ENCODE measurements around the gene MECP2.

MECP2 gene

DNA sequence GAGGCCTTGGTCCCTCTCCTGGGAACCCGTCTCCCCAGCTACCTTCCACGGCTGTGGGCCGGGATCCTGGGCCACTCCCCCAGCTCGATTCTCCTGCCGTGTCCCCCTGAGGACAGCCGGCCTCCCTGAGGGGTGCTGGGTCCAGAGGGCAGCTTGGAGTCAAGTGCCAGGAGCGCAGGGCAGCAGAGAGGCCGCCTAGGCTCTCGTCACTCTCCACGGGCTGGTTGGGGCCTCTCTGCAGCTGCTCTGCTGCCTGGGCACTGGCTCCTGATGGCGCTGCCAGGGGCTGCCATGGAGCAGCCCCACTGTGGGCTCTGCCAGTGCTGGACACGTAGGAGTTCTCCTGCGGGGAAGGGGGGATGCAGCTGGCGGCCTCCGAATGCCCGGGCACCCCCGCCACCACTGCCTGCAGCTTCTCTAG is 84.5 kb downstream of the MECP2 start:
- no peak overlapping the region for H3K4me3 ChIP-seq (IDR thresholded peaks at IDR 0.05; ENCODE audit: insufficient read depth, low read depth, low read length)
- H3K9ac ChIP-seq, result no peak overlapping the region
- 0 out of 2 replicates have a peak, but pooled peaks cover 5% of the 10 kb centered on the region for H3K36me3 ChIP-seq (ENCODE audit: insufficient read depth)
- H3K4me2 ChIP-seq, result no peak overlapping the region
- no peak overlapping the region for H2AFZ ChIP-seq (ENCODE audit: low read depth)
- TF ChIP-seq CTCF (conservative IDR thresholded peaks at IDR 0.05; ENCODE audit: low read depth, low read length), result no peak
- H3K27me3 ChIP-seq (ENCODE audit: insufficient read depth, low read depth), result no peaks in the 10 kb centered on the region
- H4K20me1 ChIP-seq (ENCODE audit: insufficient read depth), result no peaks in the 10 kb centered on the region
- no peak overlapping the region for H3K27ac ChIP-seq
- peaks cover 50% of the 10 kb centered on the region for H3K4me1 ChIP-seq (ENCODE audit: low read depth, poor library complexity, severe bottlenecking)
- peaks cover 21% of the 10 kb centered on the region for H3K79me2 ChIP-seq (ENCODE audit: insufficient read depth, low read depth)

GRCh38 chrX:154012336-154012991 is 85.1 kb downstream of the MECP2 start:
- no peak overlapping the region for H3K9ac ChIP-seq
- H3K4me1 ChIP-seq (ENCODE audit: low read depth, poor library complexity, severe bottlenecking), result peaks cover 52% of the 10 kb centered on the region
- H3K79me2 ChIP-seq (ENCODE audit: insufficient read depth, low read depth), result peaks cover 16% of the 10 kb centered on the region
- no peak overlapping the region for H2AFZ ChIP-seq (ENCODE audit: low read depth)
- H3K36me3 ChIP-seq (ENCODE audit: insufficient read depth), result 0 out of 2 replicates have a peak, but pooled peaks cover 5% of the 10 kb centered on the region
- TF ChIP-seq CTCF (conservative IDR thresholded peaks at IDR 0.05; ENCODE audit: low read depth, low read length), result no peak
- H3K4me3 ChIP-seq (IDR thresholded peaks at IDR 0.05; ENCODE audit: insufficient read depth, low read depth, low read length), result no peak overlapping the region
- no peak overlapping the region for H3K4me2 ChIP-seq
- H4K20me1 ChIP-seq (ENCODE audit: insufficient read depth), result no peaks in the 10 kb centered on the region
- no peaks in the 10 kb centered on the region for H3K27me3 ChIP-seq (ENCODE audit: insufficient read depth, low read depth)
- H3K27ac ChIP-seq, result no peak overlapping the region

- TF ChIP-seq CTCF (conservative IDR thresholded peaks at IDR 0.05; ENCODE audit: low read depth, low read length), result no peak
These were observed 85.9 kb downstream of the MECP2 start for GRCh38 chrX:154011376-154012335.

DNA sequence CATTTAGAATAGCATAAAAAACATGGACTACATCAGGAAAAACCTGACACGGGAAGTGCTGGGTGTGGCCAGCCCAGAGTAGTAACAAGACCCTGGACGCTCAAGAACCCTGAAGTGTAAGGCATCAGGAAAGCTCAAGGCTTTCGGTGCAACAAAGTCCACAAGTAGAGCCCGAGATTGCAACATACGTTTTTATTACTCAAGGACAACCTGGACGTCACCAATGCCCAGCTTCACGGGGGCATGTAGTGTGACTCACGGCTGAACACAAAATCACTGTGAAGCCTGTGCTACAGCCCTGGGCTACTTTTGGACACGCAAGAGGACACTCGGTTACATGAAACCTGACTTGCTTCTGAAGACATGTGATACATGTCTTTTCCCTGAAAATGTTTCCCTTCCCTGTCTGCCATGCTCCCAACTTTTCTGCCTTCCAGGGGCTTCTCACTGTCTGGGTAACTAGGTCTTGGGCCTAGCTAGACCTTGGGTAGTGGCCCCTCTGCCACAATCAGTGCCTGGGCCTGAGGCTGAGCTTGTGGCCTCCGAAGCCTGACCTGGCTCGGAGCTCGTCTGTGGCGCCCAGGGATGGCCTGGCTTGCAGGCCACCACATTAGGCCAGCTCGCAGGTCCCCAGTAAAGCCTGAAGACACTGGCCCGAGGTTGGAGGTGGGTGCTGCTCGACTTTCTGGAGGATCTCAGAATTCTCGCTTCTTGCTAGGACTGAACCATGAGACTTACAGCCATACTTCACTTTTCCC is 87.0 kb downstream of the MECP2 start:
- Histone ChIP-seq H4K20me1 (ENCODE audit: insufficient read depth) (no peaks in the 10 kb centered on the region), H3K27ac (no peak overlapping the region)

More at GRCh38 chrX:154011376-154012335, 85.9 kb downstream of the MECP2 start:
- no peak overlapping the region for H2AFZ ChIP-seq (ENCODE audit: low read depth)
- peaks cover 8% of the 10 kb centered on the region for H3K79me2 ChIP-seq (ENCODE audit: insufficient read depth, low read depth)
- no peaks in the 10 kb centered on the region for H3K27me3 ChIP-seq (ENCODE audit: insufficient read depth, low read depth)
- peaks cover 44% of the 10 kb centered on the region for H3K4me1 ChIP-seq (ENCODE audit: low read depth, poor library complexity, severe bottlenecking)
- H3K27ac ChIP-seq, result no peak overlapping the region; the same call in 1 of the 2 replicates
- H3K36me3 ChIP-seq (ENCODE audit: insufficient read depth), result 0 out of 2 replicates have a peak, but pooled peaks cover 5% of the 10 kb centered on the region
- H4K20me1 ChIP-seq (ENCODE audit: insufficient read depth), result no peaks in the 10 kb centered on the region
- H3K9ac ChIP-seq, result no peak overlapping the region
- no peak overlapping the region for H3K4me2 ChIP-seq
- H3K4me3 ChIP-seq (IDR thresholded peaks at IDR 0.05; ENCODE audit: insufficient read depth, low read depth, low read length), result no peak overlapping the region

More for the DNA sequence above, 87.0 kb downstream of the MECP2 start:
- no peak for TF ChIP-seq CTCF (conservative IDR thresholded peaks at IDR 0.05; ENCODE audit: low read depth, low read length)
- no peak overlapping the region for H2AFZ ChIP-seq (ENCODE audit: low read depth)
- H3K4me2 ChIP-seq, result no peak overlapping the region
- peaks cover 44% of the 10 kb centered on the region for H3K4me1 ChIP-seq (ENCODE audit: low read depth, poor library complexity, severe bottlenecking)
- H3K79me2 ChIP-seq (ENCODE audit: insufficient read depth, low read depth), result no peaks in the 10 kb centered on the region
- H3K9ac ChIP-seq, result no peak overlapping the region
- H3K27me3 ChIP-seq (ENCODE audit: insufficient read depth, low read depth), result no peaks in the 10 kb centered on the region
- no peak overlapping the region for H3K4me3 ChIP-seq (IDR thresholded peaks at IDR 0.05; ENCODE audit: insufficient read depth, low read depth, low read length)
- H3K36me3 ChIP-seq (ENCODE audit: insufficient read depth), result 0 out of 2 replicates have a peak, but pooled peaks cover 5% of the 10 kb centered on the region
